ENCODE data around the gene CCDC18.
"Not testable (repeated sequence)": the region's sequence is repeated elsewhere in the genome, so short reads cannot be mapped to it uniquely, and the experiment has no call there.

CCDC18 gene

GRCh38 chr1:93244298-93245069 lies 64.0 kb downstream of the CCDC18 start:
- Histone ChIP-seq H3K4me3 (ENCODE audit: low read depth in 1 of 2, low read length in 2 of 2) (no peak overlapping the region), H3K4me1 (ENCODE audit: insufficient read depth, low read length) (no peaks in the 10 kb centered on the region), H3K9me3 (ENCODE audit: low read length) (no peaks in the 10 kb centered on the region), H3K36me3 (ENCODE audit: insufficient read depth, low read length) (no peaks in the 10 kb centered on the region), H3K27me3 (ENCODE audit: control insufficient read depth in 1 of 2, insufficient read depth in 2 of 2, low read length in 2 of 2) (no peaks in the 10 kb centered on the region), H3K27ac (ENCODE audit: low read depth, low read length) (no peak overlapping the region), H3K9ac (ENCODE audit: low read length) (no peak overlapping the region)

- Histone ChIP-seq H3K9me3 (ENCODE audit: low read length) (no peaks in the 10 kb centered on the region), H3K27me3 (ENCODE audit: control insufficient read depth in 1 of 2, insufficient read depth in 2 of 2, low read length in 2 of 2) (no peaks in the 10 kb centered on the region), H3K9ac (ENCODE audit: low read length) (no peak overlapping the region), H3K27ac (ENCODE audit: low read depth, low read length) (no peak overlapping the region), H3K4me1 (ENCODE audit: insufficient read depth, low read length) (no peaks in the 10 kb centered on the region), H3K4me3 (ENCODE audit: low read depth in 1 of 2, low read length in 2 of 2) (no peak overlapping the region), H3K36me3 (ENCODE audit: insufficient read depth, low read length) (no peaks in the 10 kb centered on the region)
Observed at GRCh38 chr1:93251966-93252365, 71.4 kb downstream of the CCDC18 start.

- Histone ChIP-seq H3K9ac (ENCODE audit: low read length) (no peak overlapping the region), H3K27ac (ENCODE audit: low read depth, low read length) (no peak overlapping the region), H3K4me3 (ENCODE audit: low read depth in 1 of 2, low read length in 2 of 2) (no peak overlapping the region), H3K4me1 (ENCODE audit: insufficient read depth, low read length) (no peaks in the 10 kb centered on the region), H3K36me3 (ENCODE audit: insufficient read depth, low read length) (no peaks in the 10 kb centered on the region), H3K9me3 (ENCODE audit: low read length) (no peaks in the 10 kb centered on the region), H3K27me3 (ENCODE audit: control insufficient read depth in 1 of 2, insufficient read depth in 2 of 2, low read length in 2 of 2) (no peaks in the 10 kb centered on the region)
Observed at GRCh38 chr1:93252598-93252997, 72.1 kb downstream of the CCDC18 start.

- no peak overlapping the region for H3K4me3 ChIP-seq (ENCODE audit: low read depth in 1 of 2, low read length in 2 of 2)
- H3K9me3 ChIP-seq (ENCODE audit: low read length) = no peaks in the 10 kb centered on the region
- H3K27me3 ChIP-seq (ENCODE audit: control insufficient read depth in 1 of 2, insufficient read depth in 2 of 2, low read length in 2 of 2) = no peaks in the 10 kb centered on the region
- H3K36me3 ChIP-seq (ENCODE audit: insufficient read depth, low read length) = no peaks in the 10 kb centered on the region
- no peak overlapping the region for H3K27ac ChIP-seq (ENCODE audit: low read depth, low read length)
- H3K4me1 ChIP-seq (ENCODE audit: insufficient read depth, low read length) = no peaks in the 10 kb centered on the region
- no peak overlapping the region for H3K9ac ChIP-seq (ENCODE audit: low read length)
Observed at GRCh38 chr1:93253516-93253915, 73.0 kb downstream of the CCDC18 start.

GRCh38 chr1:93255222-93256079 lies 74.9 kb downstream of the CCDC18 start:
- H3K4me1 ChIP-seq (ENCODE audit: insufficient read depth, low read length) = no peaks in the 10 kb centered on the region
- H3K27ac ChIP-seq (ENCODE audit: low read depth, low read length) = no peak overlapping the region
- no peaks in the 10 kb centered on the region for H3K36me3 ChIP-seq (ENCODE audit: insufficient read depth, low read length)
- H3K9me3 ChIP-seq (ENCODE audit: low read length) = no peaks in the 10 kb centered on the region
- no peak overlapping the region for H3K4me3 ChIP-seq (ENCODE audit: low read depth in 1 of 2, low read length in 2 of 2)
- no peak overlapping the region for H3K9ac ChIP-seq (ENCODE audit: low read length)
- H3K27me3 ChIP-seq (ENCODE audit: control insufficient read depth in 1 of 2, insufficient read depth in 2 of 2, low read length in 2 of 2) = no peaks in the 10 kb centered on the region

- H3K9ac ChIP-seq (ENCODE audit: low read length) = no peak overlapping the region
- no peak overlapping the region for H3K27ac ChIP-seq (ENCODE audit: low read depth, low read length)
- H3K27me3 ChIP-seq (ENCODE audit: control insufficient read depth in 1 of 2, insufficient read depth in 2 of 2, low read length in 2 of 2) = no peaks in the 10 kb centered on the region
- no peaks in the 10 kb centered on the region for H3K9me3 ChIP-seq (ENCODE audit: low read length)
- H3K4me3 ChIP-seq (ENCODE audit: low read depth in 1 of 2, low read length in 2 of 2) = no peak overlapping the region
- H3K36me3 ChIP-seq (ENCODE audit: insufficient read depth, low read length) = no peaks in the 10 kb centered on the region
- H3K4me1 ChIP-seq (ENCODE audit: insufficient read depth, low read length) = no peaks in the 10 kb centered on the region
Observed at GRCh38 chr1:93256433-93256832, 75.9 kb downstream of the CCDC18 start.

- Histone ChIP-seq H3K9ac (ENCODE audit: low read length) (no peak overlapping the region), H3K36me3 (ENCODE audit: insufficient read depth, low read length) (no peaks in the 10 kb centered on the region), H3K4me3 (ENCODE audit: low read depth in 1 of 2, low read length in 2 of 2) (no peak overlapping the region), H3K27me3 (ENCODE audit: control insufficient read depth in 1 of 2, insufficient read depth in 2 of 2, low read length in 2 of 2) (no peaks in the 10 kb centered on the region), H3K9me3 (ENCODE audit: low read length) (no peaks in the 10 kb centered on the region), H3K27ac (ENCODE audit: low read depth, low read length) (no peak overlapping the region), H3K4me1 (ENCODE audit: insufficient read depth, low read length) (no peaks in the 10 kb centered on the region)
Observed at GRCh38 chr1:93257889-93258288, 77.4 kb downstream of the CCDC18 start.

GRCh38 chr1:93260726-93261125 lies 80.2 kb downstream of the CCDC18 start:
- not testable (repeated sequence) for H3K4me1 ChIP-seq (ENCODE audit: insufficient read depth, low read length); H3K27me3 ChIP-seq (ENCODE audit: control insufficient read depth in 1 of 2, insufficient read depth in 2 of 2, low read length in 2 of 2); H3K4me3 ChIP-seq (ENCODE audit: low read depth in 1 of 2, low read length in 2 of 2); H3K27ac ChIP-seq (ENCODE audit: low read depth, low read length); H3K9me3 ChIP-seq (ENCODE audit: low read length); H3K36me3 ChIP-seq (ENCODE audit: insufficient read depth, low read length); H3K9ac ChIP-seq (ENCODE audit: low read length)

- Histone ChIP-seq H3K27ac (ENCODE audit: low read depth, low read length) (no peak overlapping the region), H3K4me3 (ENCODE audit: low read depth in 1 of 2, low read length in 2 of 2) (no peak overlapping the region), H3K4me1 (ENCODE audit: insufficient read depth, low read length) (no peaks in the 10 kb centered on the region), H3K9me3 (ENCODE audit: low read length) (no peaks in the 10 kb centered on the region), H3K9ac (ENCODE audit: low read length) (no peak overlapping the region), H3K27me3 (ENCODE audit: control insufficient read depth in 1 of 2, insufficient read depth in 2 of 2, low read length in 2 of 2) (no peaks in the 10 kb centered on the region), H3K36me3 (ENCODE audit: insufficient read depth, low read length) (no peaks in the 10 kb centered on the region)
Observed at GRCh38 chr1:93262645-93263044, 82.1 kb downstream of the CCDC18 start.

GRCh38 chr1:93268888-93269287 lies 88.4 kb downstream of the CCDC18 start:
- H3K36me3 ChIP-seq (ENCODE audit: insufficient read depth, low read length); H3K9me3 ChIP-seq (ENCODE audit: low read length); H3K27ac ChIP-seq (ENCODE audit: low read depth, low read length); H3K9ac ChIP-seq (ENCODE audit: low read length); H3K4me3 ChIP-seq (ENCODE audit: low read depth in 1 of 2, low read length in 2 of 2); H3K4me1 ChIP-seq (ENCODE audit: insufficient read depth, low read length); H3K27me3 ChIP-seq (ENCODE audit: control insufficient read depth in 1 of 2, insufficient read depth in 2 of 2, low read length in 2 of 2): not testable (repeated sequence)

- not testable (repeated sequence) for H3K36me3 ChIP-seq (ENCODE audit: insufficient read depth, low read length); H3K4me1 ChIP-seq (ENCODE audit: insufficient read depth, low read length); H3K4me3 ChIP-seq (ENCODE audit: low read depth in 1 of 2, low read length in 2 of 2); H3K27me3 ChIP-seq (ENCODE audit: control insufficient read depth in 1 of 2, insufficient read depth in 2 of 2, low read length in 2 of 2); H3K9me3 ChIP-seq (ENCODE audit: low read length); H3K9ac ChIP-seq (ENCODE audit: low read length); H3K27ac ChIP-seq (ENCODE audit: low read depth, low read length)
Observed at GRCh38 chr1:93275262-93275633, 94.7 kb downstream of the CCDC18 start.

All from muscle layer of colon (tissue), 2 donors.